Body of pancreas (tissue), 4 donors: ENCODE data around the gene ZNF423.

Experiments
- CTCF ChIP-seq, 7 experiments: fragments of 450-650 bp in 4 of 7; fragments of 200-600 bp in 3 of 7; sonication (generic) in 3 of 7; IDR thresholded peaks; one replicate each; pipeline ENCODE4 v1.5.1; 2016 to 2019; ENCODE audit warnings: antibody characterized with exemption in 7 of 7
- POLR2A ChIP-seq, 3 donors: fragments of 450-650 bp; IDR thresholded peaks; one replicate each; pipeline ENCODE4 v1.6.1; 2016; ENCODE audit warnings: antibody characterized with exemption in 3 of 3, mild to moderate bottlenecking in 2 of 3

GRCh38 chr16:49900875-49901274 lies 45.0 kb upstream of the ZNF423 start:
- TF ChIP-seq CTCF (IDR thresholded peaks at IDR 0.05) (no peak), POLR2A (IDR thresholded peaks at IDR 0.05) (no peak)
